SH-SY5Y (cell line): ENCODE data around the gene SRPX.

Experiments
- GATA2 ChIP-seq: IDR thresholded peaks from 2 replicates; pipeline ENCODE4 v1.6.1; 2011; ENCODE audit warnings: mild to moderate bottlenecking, low read depth, low read length
- GATA3 ChIP-seq: IDR thresholded peaks from 2 replicates; pipeline ENCODE4 v1.6.1; 2011; ENCODE audit warnings: low read depth, mild to moderate bottlenecking, low read length, moderate library complexity

- TF ChIP-seq GATA2 (no peak), GATA3 (no peak)
These were observed 6.6 kb downstream of the SRPX start for GRCh38 chrX:38214044-38214443.
